Transverse colon (tissue), 4 donors: Measurements from ENCODE around the gene EIF4G2.

Source experiments
- CTCF ChIP-seq, 5 experiments: fragments of 200-600 bp in 3 of 5; fragments of 450-650 bp in 2 of 5; sonication (generic) in 3 of 5; IDR thresholded peaks; 1 replicate in 2 of 5; 2 replicates in 3 of 5; pipeline ENCODE4 v1.5.1; 2016 to 2017; ENCODE audit warnings: antibody characterized with exemption in 5 of 5, inconsistent platforms in 3 of 5, mild to moderate bottlenecking in 2 of 5, moderate library complexity in 1 of 5
- EP300 ChIP-seq: sonication (generic); formaldehyde crosslinking; IDR thresholded peaks from one replicate; pipeline ENCODE4 v1.6.1; 2017; ENCODE audit warnings: antibody characterized with exemption, low read depth
- POLR2A ChIP-seq: fragments of 450-650 bp; IDR thresholded peaks from one replicate; pipeline ENCODE4 v1.6.1; 2016; ENCODE audit warnings: antibody characterized with exemption, mild to moderate bottlenecking, moderate library complexity
- POLR2AphosphoS5 ChIP-seq, 3 donors: sonication (generic); formaldehyde crosslinking; IDR thresholded peaks; one replicate each; pipeline ENCODE4 v1.6.1; 2016; ENCODE audit warnings: antibody characterized with exemption in 3 of 3

GRCh38 chr11:10777806-10778205 is 30.9 kb downstream of the EIF4G2 start:
- TF ChIP-seq CTCF (IDR thresholded peaks at IDR 0.05) (no peak), EP300 (no peak), POLR2A (no peak), POLR2AphosphoS5 (IDR thresholded peaks at IDR 0.05) (no peak)
